GM12878 (cell line): ENCODE measurements around the gene CPB2.

Source experiments
- CTCF ChIP-seq, 3 experiments: IDR thresholded peaks in 2 of 3; conservative IDR thresholded peaks in 1 of 3; 2 replicates each; pipeline ENCODE4 v1.5.1; 2011; ENCODE audit warnings: low read depth in 3 of 3, low read length in 3 of 3, mild to moderate bottlenecking in 3 of 3, control low read depth in 2 of 3, moderate library complexity in 2 of 3, inconsistent platforms in 1 of 3, mixed read lengths in 1 of 3; ENCODE audit not compliant: control insufficient read depth in 2 of 3, insufficient read depth in 1 of 3; ENCODE audit errors: extremely low read depth in 1 of 3
- JUND ChIP-seq: IDR thresholded peaks from 2 replicates; pipeline ENCODE4 v1.6.1; 2012; ENCODE audit warnings: low read depth, mild to moderate bottlenecking, low read length, improper control_type of control experiment, moderate library complexity
- MXI1 ChIP-seq: fragments of 150-350 bp; IDR thresholded peaks from 2 replicates; pipeline ENCODE4 v1.6.1; 2011; ENCODE audit warnings: low read depth, mild to moderate bottlenecking, inconsistent platforms, low read length, improper control_type of control experiment
- NBN ChIP-seq: fragments of 450-650 bp; IDR thresholded peaks from 2 replicates; pipeline ENCODE4 v1.6.1; 2016
- ZNF274 ChIP-seq: IDR thresholded peaks from one replicate; pipeline ENCODE4 v1.8.0; 2011; ENCODE audit not compliant: insufficient read length, insufficient read depth

- TF ChIP-seq CTCF (IDR thresholded peaks at IDR 0.05 in 2 of 3, conservative IDR thresholded peaks at IDR 0.05 in 1 of 3; ENCODE audit: control insufficient read depth in 2 of 3, extremely low read depth in 1 of 3, insufficient read depth in 1 of 3, low read depth in 3 of 3, low read length in 3 of 3): no peak
- no peak for TF ChIP-seq MXI1
- TF ChIP-seq NBN: no peak
- TF ChIP-seq ZNF274: no peak
- no peak for TF ChIP-seq JUND
Observed at GRCh38 chr13:46102255-46102605, 2.6 kb downstream of the CPB2 start.
